Osteocyte (in vitro differentiated cells): ENCODE data around the gene AIF1. TPM values are rescaled to one million over a fixed set of nuclear protein-coding genes. Genes with fewer than 3 reads are reported as not detected.

ENCODE experiments used
- DNase-seq: peaks from one replicate; pipeline ENCODE4 v3.0.0; 2021; ENCODE audit warnings: mixed read lengths; ENCODE audit not compliant: unreplicated experiment; ENCODE audit errors: extremely low spot score
- H3K27ac Mint-ChIP-seq: one replicate; pipeline ENCODE4 v1.8.0; 2021; ENCODE audit warnings: mild to moderate bottlenecking, mixed read lengths; ENCODE audit not compliant: unreplicated experiment
- H3K27me3 Mint-ChIP-seq: one replicate; pipeline ENCODE4 v1.8.0; 2021; ENCODE audit warnings: mixed read lengths; ENCODE audit not compliant: unreplicated experiment
- H3K36me3 Mint-ChIP-seq: one replicate; pipeline ENCODE4 v1.8.0; 2021; ENCODE audit warnings: mixed read lengths; ENCODE audit not compliant: unreplicated experiment
- H3K4me1 Mint-ChIP-seq: one replicate; pipeline ENCODE4 v1.8.0; 2021; ENCODE audit warnings: mixed read lengths; ENCODE audit not compliant: unreplicated experiment
- H3K4me3 Mint-ChIP-seq: one replicate; pipeline ENCODE4 v1.8.0; 2021; ENCODE audit warnings: mild to moderate bottlenecking, moderate library complexity, mixed read lengths; ENCODE audit not compliant: unreplicated experiment
- H3K9me3 Mint-ChIP-seq: one replicate; pipeline ENCODE4 v1.8.0; 2021; ENCODE audit warnings: mixed read lengths; ENCODE audit not compliant: unreplicated experiment
- CTCF ChIP-seq: fragments of 200-600 bp; sonication (generic); IDR thresholded peaks from 2 replicates; pipeline ENCODE4 v1.5.0; 2021; ENCODE audit warnings: antibody characterized with exemption, mild to moderate bottlenecking, moderate library complexity
- total RNA-seq: library from RNA; stranded (reverse); gene quantifications from 2 replicates; pipeline ENCODE4 v1.2.1, GENCODE V29; 2021

The AIF1 gene
- total RNA-seq, 1 donor from 2014 or later: not detected

- peaks cover 29% of the 10 kb centered on the region for H3K4me1 Mint-ChIP-seq
- no peak for TF ChIP-seq CTCF
- H3K4me3 Mint-ChIP-seq: peak overlapping the region; percentile 97
- no peaks in the 10 kb centered on the region for H3K9me3 Mint-ChIP-seq
- no peaks in the 10 kb centered on the region for H3K27me3 Mint-ChIP-seq
- no peak for DNase-seq
- peak overlapping the region; percentile 100 for H3K27ac Mint-ChIP-seq
- peaks cover 27% of the 10 kb centered on the region for H3K36me3 Mint-ChIP-seq
Measured at GRCh38 chr6:31651602-31652191, 36.7 kb downstream of the AIF1 start.

- DNase-seq: no peak
- Mint-ChIP-seq H3K9me3 (no peaks in the 10 kb centered on the region), H3K4me1 (peaks cover 31% of the 10 kb centered on the region), H3K27ac (peak overlapping the region; percentile 100), H3K27me3 (no peaks in the 10 kb centered on the region), H3K36me3 (peaks cover 20% of the 10 kb centered on the region), H3K4me3 (peak overlapping the region; percentile 97)
- no peak for TF ChIP-seq CTCF
Measured at GRCh38 chr6:31652925-31653724, 38.1 kb downstream of the AIF1 start.

- no peak overlapping the region for H3K4me3 Mint-ChIP-seq
- no peak for DNase-seq
- H3K9me3 Mint-ChIP-seq: no peaks in the 10 kb centered on the region
- peaks cover 7% of the 10 kb centered on the region for H3K36me3 Mint-ChIP-seq
- H3K4me1 Mint-ChIP-seq: peaks cover 45% of the 10 kb centered on the region
- no peaks in the 10 kb centered on the region for H3K27me3 Mint-ChIP-seq
- TF ChIP-seq CTCF: no peak
- no peak overlapping the region for H3K27ac Mint-ChIP-seq
Measured at GRCh38 chr6:31654574-31655348, 39.7 kb downstream of the AIF1 start.

- peaks cover 46% of the 10 kb centered on the region for H3K4me1 Mint-ChIP-seq
- peaks cover 7% of the 10 kb centered on the region for H3K36me3 Mint-ChIP-seq
- H3K4me3 Mint-ChIP-seq: no peak within 1 kb of the TSS
- H3K9me3 Mint-ChIP-seq: no peaks in the 10 kb centered on the region
- H3K27ac Mint-ChIP-seq: peak within 1 kb of the TSS; percentile 19
- no peak for DNase-seq
- no peaks in the 10 kb centered on the region for H3K27me3 Mint-ChIP-seq
- no peak for TF ChIP-seq CTCF
Measured at GRCh38 chr6:31655349-31656237, 40.6 kb downstream of the AIF1 start, which contains the start of gene APOM. TSS of gene APOM (plus strand) at chr6:31655894. CDS start at chr6:31655967, 73 bp downstream.
